Measurements from ENCODE around the gene NTSR1.

NTSR1 gene

DNA sequence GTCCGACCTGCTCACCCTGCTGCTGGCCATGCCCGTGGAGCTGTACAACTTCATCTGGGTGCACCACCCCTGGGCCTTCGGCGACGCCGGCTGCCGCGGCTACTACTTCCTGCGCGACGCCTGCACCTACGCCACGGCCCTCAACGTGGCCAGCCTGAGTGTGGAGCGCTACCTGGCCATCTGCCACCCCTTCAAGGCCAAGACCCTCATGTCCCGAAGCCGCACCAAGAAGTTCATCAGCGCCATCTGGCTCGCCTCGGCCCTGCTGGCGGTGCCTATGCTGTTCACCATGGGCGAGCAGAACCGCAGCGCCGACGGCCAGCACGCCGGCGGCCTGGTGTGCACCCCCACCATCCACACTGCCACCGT is 885 bp downstream of the NTSR1 start:
- TF ChIP-seq, protein P1, sequence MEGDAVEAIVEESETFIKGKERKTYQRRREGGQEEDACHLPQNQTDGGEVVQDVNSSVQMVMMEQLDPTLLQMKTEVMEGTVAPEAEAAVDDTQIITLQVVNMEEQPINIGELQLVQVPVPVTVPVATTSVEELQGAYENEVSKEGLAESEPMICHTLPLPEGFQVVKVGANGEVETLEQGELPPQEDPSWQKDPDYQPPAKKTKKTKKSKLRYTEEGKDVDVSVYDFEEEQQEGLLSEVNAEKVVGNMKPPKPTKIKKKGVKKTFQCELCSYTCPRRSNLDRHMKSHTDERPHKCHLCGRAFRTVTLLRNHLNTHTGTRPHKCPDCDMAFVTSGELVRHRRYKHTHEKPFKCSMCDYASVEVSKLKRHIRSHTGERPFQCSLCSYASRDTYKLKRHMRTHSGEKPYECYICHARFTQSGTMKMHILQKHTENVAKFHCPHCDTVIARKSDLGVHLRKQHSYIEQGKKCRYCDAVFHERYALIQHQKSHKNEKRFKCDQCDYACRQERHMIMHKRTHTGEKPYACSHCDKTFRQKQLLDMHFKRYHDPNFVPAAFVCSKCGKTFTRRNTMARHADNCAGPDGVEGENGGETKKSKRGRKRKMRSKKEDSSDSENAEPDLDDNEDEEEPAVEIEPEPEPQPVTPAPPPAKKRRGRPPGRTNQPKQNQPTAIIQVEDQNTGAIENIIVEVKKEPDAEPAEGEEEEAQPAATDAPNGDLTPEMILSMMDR (IDR thresholded peaks at IDR 0.05): no peak

DNA sequence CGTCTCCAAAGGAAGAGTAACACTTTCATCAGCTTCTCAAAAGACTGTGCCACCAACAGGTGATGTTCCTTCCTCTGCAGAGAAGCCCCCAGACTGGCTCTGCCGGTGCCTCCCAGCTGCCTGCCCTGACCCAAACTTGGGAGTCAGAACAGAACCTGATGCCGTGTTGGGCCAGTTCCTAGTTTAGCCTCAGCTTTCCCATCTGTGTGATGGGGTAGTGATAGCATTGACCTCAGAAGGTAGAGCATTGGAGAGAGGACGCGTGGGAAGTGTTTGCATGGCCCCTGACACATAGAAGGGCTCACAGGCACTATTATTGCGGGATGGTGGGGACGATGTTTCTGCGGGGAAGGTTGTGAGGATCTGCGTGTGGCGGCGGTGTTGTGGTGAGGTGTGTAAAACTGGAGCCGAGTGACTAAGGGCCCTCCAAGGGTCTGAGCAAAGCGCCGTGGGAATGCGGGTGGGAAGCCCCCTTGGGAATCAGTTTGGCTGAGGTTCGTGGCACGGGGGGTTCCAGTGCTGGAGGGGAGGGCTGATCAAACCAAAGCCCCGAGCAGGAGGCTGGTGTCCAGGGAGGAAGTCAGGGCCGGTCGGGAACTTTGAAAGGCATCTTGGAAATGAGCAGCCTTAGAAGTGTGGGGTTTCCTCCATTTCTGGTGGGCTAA is 1.7 kb downstream of the NTSR1 start:
- TF ChIP-seq, protein P1 (IDR thresholded peaks at IDR 0.05): no peak

- TF ChIP-seq, protein P1 (IDR thresholded peaks at IDR 0.05): no peak
These were observed 2.5 kb downstream of the NTSR1 start for GRCh38 chr20:62710886-62711702.

DNA sequence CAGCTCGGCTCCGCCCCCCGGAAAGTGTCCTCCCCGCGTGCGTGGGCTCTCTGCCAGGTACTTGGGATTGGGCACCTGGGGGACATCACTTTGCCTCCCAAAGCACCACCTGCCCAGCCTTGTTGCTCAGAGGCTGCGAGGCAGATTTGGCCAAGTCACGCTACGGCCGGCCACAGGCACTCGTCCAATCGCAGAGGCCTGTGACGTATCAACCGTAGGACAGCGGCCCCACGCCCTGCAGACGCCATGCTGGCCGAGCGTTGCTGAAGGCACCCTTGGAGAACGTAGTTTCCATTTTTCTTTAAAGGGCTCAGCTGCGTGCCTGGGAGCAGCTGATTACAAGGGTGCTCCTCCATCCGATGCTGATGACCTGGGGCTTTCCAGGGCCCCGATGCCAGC is 3.1 kb downstream of the NTSR1 start:
- TF ChIP-seq, protein P1 (IDR thresholded peaks at IDR 0.05): no peak

- TF ChIP-seq, protein P1 (IDR thresholded peaks at IDR 0.05): no peak
These were observed 4.0 kb downstream of the NTSR1 start for GRCh38 chr20:62712606-62713005.

DNA sequence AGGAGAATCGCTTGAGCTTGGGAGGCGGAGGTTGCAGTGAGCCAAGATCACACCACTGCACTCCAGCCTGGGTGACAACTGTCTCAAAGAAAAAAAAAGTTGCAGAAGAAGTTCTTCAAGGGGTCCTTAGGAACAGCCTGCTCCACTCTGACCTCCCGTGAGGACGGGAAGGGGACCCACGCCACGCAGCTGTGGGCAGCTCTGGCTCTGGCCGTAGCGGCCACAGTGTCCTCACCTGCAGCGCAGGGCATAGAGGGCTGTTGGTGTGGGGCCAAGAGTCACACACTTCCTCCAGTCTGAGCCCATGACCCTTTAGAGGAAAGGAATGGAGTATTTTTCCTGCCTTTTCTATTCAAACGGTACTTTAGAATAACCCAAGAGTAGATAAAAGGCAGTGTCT is 5.4 kb downstream of the NTSR1 start:
- TF ChIP-seq, protein P1 (IDR thresholded peaks at IDR 0.05): no peak

DNA sequence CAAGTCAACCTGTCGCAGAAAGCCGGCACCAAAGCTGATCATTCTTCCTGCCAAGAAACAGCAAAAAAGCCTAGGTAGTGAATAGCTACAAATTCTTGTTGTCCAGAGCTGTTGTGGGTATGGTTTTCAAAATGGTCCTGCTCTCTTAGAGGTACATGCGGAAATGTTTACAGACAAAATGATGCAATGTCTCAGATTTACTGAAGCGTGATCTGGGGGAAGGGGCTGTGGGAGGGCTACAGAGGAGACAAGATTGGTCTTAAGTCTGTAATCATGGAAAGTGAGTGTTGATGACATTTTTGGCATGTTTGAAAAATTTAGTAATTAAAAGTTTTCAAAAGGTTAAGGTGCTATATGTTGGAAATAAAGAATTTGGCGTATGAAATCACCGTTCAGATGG is 6.2 kb downstream of the NTSR1 start:
- TF ChIP-seq, protein P1 (IDR thresholded peaks at IDR 0.05): no peak
